Osteoblast (primary cell): Measurements from ENCODE around the gene LSM8. TPM values are rescaled to one million over a fixed set of nuclear protein-coding genes. Genes with fewer than 3 reads are reported as not detected.
A peak's percentile ranks its signal among the peaks of the same experiment; 100 is the strongest.

Experiments used
- DNase-seq: peaks from one replicate; pipeline ENCODE4 v3.0.0; 2011; ENCODE audit warnings: low spot score, mixed read lengths; ENCODE audit not compliant: insufficient read length; ENCODE audit errors: missing footprints
- H2AFZ ChIP-seq: 2 replicates; pipeline ENCODE4 v1.6.0; 2011; ENCODE audit warnings: mild to moderate bottlenecking, low read length
- H3K27ac ChIP-seq: 2 replicates; pipeline ENCODE4 v1.5.1; 2011; ENCODE audit warnings: mild to moderate bottlenecking, low read depth, low read length, moderate library complexity
- H3K27me3 ChIP-seq: 2 replicates; pipeline ENCODE4 v1.6.0; 2012; ENCODE audit warnings: mild to moderate bottlenecking, control low read depth, inconsistent platforms, low read length, moderate library complexity; ENCODE audit not compliant: insufficient read depth
- H3K36me3 ChIP-seq: 2 replicates; pipeline ENCODE4 v1.5.1; 2011; ENCODE audit warnings: mild to moderate bottlenecking, low read length, control low read depth, moderate library complexity; ENCODE audit not compliant: insufficient read depth
- H3K4me1 ChIP-seq: 2 replicates; pipeline ENCODE4 v1.5.1; 2011; ENCODE audit warnings: mild to moderate bottlenecking, low read length, control low read depth, moderate library complexity; ENCODE audit not compliant: insufficient read depth
- H3K4me2 ChIP-seq: 2 replicates; pipeline ENCODE4 v1.6.0; 2011; ENCODE audit warnings: mild to moderate bottlenecking, low read length; ENCODE audit not compliant: insufficient read depth
- H3K4me3 ChIP-seq: fragments of 200-600 bp; sonication (generic); 3 replicates; pipeline ENCODE4 v1.5.1; 2012; ENCODE audit warnings: mild to moderate bottlenecking, low read length, inconsistent platforms; ENCODE audit not compliant: insufficient read depth
- H3K79me2 ChIP-seq: 2 replicates; pipeline ENCODE4 v1.6.0; 2012; ENCODE audit warnings: mild to moderate bottlenecking, low read length, control low read depth, inconsistent platforms; ENCODE audit not compliant: insufficient read depth
- H3K9me3 ChIP-seq: 2 replicates; pipeline ENCODE4 v1.5.1; 2011; ENCODE audit warnings: low read depth, low read length, control low read depth
- H4K20me1 ChIP-seq: 2 replicates; pipeline ENCODE4 v1.6.0; 2012; ENCODE audit warnings: mild to moderate bottlenecking, low read length, control low read depth; ENCODE audit not compliant: insufficient read depth
- total RNA-seq: library from RNA; depleted of rRNA; stranded (reverse); fragments of >200 nt; gene quantifications from 2 replicates; pipeline ENCODE4 v1.2.3, GENCODE V29; 2012
- TF ChIP-seq, protein P1 (sequence below): IDR thresholded peaks from 2 replicates; pipeline ENCODE4 v1.5.1; 2011; ENCODE audit warnings: mild to moderate bottlenecking, low read depth, low read length, moderate library complexity; ENCODE audit errors: extremely low read depth

LSM8 gene
- total RNA-seq, 1 donor, result 43.8 TPM

- H3K4me1 ChIP-seq, result no peaks in the 10 kb centered on the region
Observed at GRCh38 chr7:118195837-118196474, 12.0 kb downstream of the LSM8 start.

DNA sequence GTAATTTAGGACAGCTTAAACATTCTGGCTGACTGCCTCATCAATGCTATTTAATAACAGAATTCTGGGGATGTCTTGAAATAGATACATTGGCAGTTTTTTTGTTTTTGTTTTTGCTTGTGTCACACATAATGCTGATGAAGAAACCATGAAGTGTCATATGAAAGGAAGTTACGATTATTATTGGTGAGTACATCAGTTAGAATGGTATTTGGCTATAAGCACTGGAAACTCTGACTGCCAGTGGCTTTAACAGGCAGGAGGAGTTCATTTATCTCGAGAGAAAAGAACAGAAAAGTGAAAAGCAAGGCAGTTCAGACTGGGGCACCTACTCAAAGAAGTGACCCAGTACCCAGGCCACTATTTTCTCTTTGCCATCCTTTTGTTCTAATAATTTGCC is 18.1 kb downstream of the LSM8 start:
- no peak overlapping the region for H3K4me3 ChIP-seq

More at GRCh38 chr7:118195837-118196474, 12.0 kb downstream of the LSM8 start:
- Histone ChIP-seq H2AFZ (no peak overlapping the region), H3K27me3 (no peaks in the 10 kb centered on the region), H3K4me2 (no peak overlapping the region), H3K36me3 (peaks cover 14% of the 10 kb centered on the region), H3K4me3 (no peak overlapping the region), H3K79me2 (no peaks in the 10 kb centered on the region), H4K20me1 (no peaks in the 10 kb centered on the region), H3K9me3 (no peaks in the 10 kb centered on the region), H3K27ac (no peak overlapping the region)
- DNase-seq, result no peak
- TF ChIP-seq, protein P1, sequence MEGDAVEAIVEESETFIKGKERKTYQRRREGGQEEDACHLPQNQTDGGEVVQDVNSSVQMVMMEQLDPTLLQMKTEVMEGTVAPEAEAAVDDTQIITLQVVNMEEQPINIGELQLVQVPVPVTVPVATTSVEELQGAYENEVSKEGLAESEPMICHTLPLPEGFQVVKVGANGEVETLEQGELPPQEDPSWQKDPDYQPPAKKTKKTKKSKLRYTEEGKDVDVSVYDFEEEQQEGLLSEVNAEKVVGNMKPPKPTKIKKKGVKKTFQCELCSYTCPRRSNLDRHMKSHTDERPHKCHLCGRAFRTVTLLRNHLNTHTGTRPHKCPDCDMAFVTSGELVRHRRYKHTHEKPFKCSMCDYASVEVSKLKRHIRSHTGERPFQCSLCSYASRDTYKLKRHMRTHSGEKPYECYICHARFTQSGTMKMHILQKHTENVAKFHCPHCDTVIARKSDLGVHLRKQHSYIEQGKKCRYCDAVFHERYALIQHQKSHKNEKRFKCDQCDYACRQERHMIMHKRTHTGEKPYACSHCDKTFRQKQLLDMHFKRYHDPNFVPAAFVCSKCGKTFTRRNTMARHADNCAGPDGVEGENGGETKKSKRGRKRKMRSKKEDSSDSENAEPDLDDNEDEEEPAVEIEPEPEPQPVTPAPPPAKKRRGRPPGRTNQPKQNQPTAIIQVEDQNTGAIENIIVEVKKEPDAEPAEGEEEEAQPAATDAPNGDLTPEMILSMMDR, result peak; percentile 84

GRCh38 chr7:118214051-118214832 is 30.3 kb downstream of the LSM8 start:
- H3K4me3 ChIP-seq, result peak overlapping the region; percentile 79
- DNase-seq, result peak; percentile 96
- no peaks in the 10 kb centered on the region for H3K79me2 ChIP-seq
- no peaks in the 10 kb centered on the region for H3K36me3 ChIP-seq
- H2AFZ ChIP-seq, result peak overlapping the region; percentile 98
- H3K27ac ChIP-seq, result no peak overlapping the region
- H3K4me1 ChIP-seq, result peaks cover 5% of the 10 kb centered on the region
- peak overlapping the region; percentile 91 for H3K4me2 ChIP-seq
- no peaks in the 10 kb centered on the region for H3K27me3 ChIP-seq
- no peaks in the 10 kb centered on the region for H3K9me3 ChIP-seq
- H4K20me1 ChIP-seq, result no peaks in the 10 kb centered on the region
- TF ChIP-seq, protein P1, result no peak

More for the DNA sequence above, 18.1 kb downstream of the LSM8 start:
- Histone ChIP-seq H3K4me1 (no peaks in the 10 kb centered on the region), H3K27ac (no peak overlapping the region), H4K20me1 (no peaks in the 10 kb centered on the region), H3K79me2 (no peaks in the 10 kb centered on the region), H3K9me3 (no peaks in the 10 kb centered on the region), H2AFZ (no peak overlapping the region), H3K36me3 (no peaks in the 10 kb centered on the region), H3K4me2 (no peak overlapping the region), H3K27me3 (no peaks in the 10 kb centered on the region)
- DNase-seq, result no peak
- TF ChIP-seq, protein P1, result no peak

DNA sequence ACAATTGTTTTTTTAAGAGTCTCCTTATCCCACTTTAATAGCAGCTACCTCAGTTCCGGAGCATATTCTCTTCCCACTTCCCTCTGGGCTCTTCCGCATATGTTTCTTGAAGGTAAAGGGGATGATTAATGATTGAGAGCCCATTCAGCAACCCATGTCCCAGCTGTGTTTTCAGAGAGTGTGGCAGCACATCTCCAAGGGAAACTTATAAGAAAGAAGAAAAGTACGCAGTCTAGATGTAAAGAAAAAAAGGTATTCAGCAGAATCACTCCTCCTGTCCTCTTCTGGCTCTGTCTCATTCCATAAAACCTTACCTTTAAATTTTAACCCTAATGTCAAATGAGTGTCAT is 30.8 kb downstream of the LSM8 start:
- H2AFZ ChIP-seq, result peak overlapping the region; percentile 98
- H3K4me2 ChIP-seq, result peak overlapping the region; percentile 91
- no peaks in the 10 kb centered on the region for H3K36me3 ChIP-seq
- TF ChIP-seq, protein P1, result no peak
- H3K27me3 ChIP-seq, result no peaks in the 10 kb centered on the region
- H3K4me1 ChIP-seq, result peaks cover 5% of the 10 kb centered on the region
- H3K79me2 ChIP-seq, result no peaks in the 10 kb centered on the region
- H3K9me3 ChIP-seq, result no peaks in the 10 kb centered on the region
- no peak for DNase-seq
- H3K27ac ChIP-seq, result no peak overlapping the region
- no peaks in the 10 kb centered on the region for H4K20me1 ChIP-seq
- H3K4me3 ChIP-seq, result peak overlapping the region; percentile 79
